K562 (cell line): Measurements from ENCODE around the gene TMEM187. TPM values are rescaled to one million over a fixed set of nuclear protein-coding genes. Genes with fewer than 3 reads are reported as not detected.

Source experiments
- ARHGAP35 ChIP-seq: fragments of 450-650 bp; IDR thresholded peaks from 2 replicates; pipeline ENCODE4 v1.6.1; 2018; ENCODE audit not compliant: partially characterized antibody
- E4F1 ChIP-seq: fragments of 250-450 bp; sonication (Bioruptor Pico); IDR thresholded peaks from 2 replicates; pipeline ENCODE4 v1.5.0; 2021; ENCODE audit warnings: mild to moderate bottlenecking, borderline replicate concordance
- GTF2E2 ChIP-seq: fragments of 200-800 bp; sonication (Bioruptor generic); IDR thresholded peaks from 2 replicates; pipeline ENCODE4 v1.6.1; 2016; ENCODE audit warnings: missing genetic modification characterization, missing compliant biosample characterization
- HEY1 ChIP-seq: fragments of 250-450 bp; sonication (Bioruptor Pico); IDR thresholded peaks from 2 replicates; pipeline ENCODE4 v1.5.0; 2020; ENCODE audit warnings: mild to moderate bottlenecking, moderate library complexity, borderline replicate concordance
- KDM4B ChIP-seq, 2 experiments: fragments of 450-650 bp in 1 of 2; sonication (generic) in 1 of 2; IDR thresholded peaks; 2 replicates each; pipeline ENCODE4 v1.6.1; 2016 to 2017; ENCODE audit warnings: borderline replicate concordance in 2 of 2, antibody characterized with exemption in 1 of 2, low read depth in 1 of 2, mild to moderate bottlenecking in 1 of 2
- MECOM ChIP-seq: fragments of 250-450 bp; sonication (Bioruptor Pico); IDR thresholded peaks from 2 replicates; pipeline ENCODE4 v1.8.0; 2022; ENCODE audit warnings: inconsistent platforms
- MTF1 ChIP-seq: fragments of 250-450 bp; sonication (Bioruptor Pico); IDR thresholded peaks from 2 replicates; pipeline ENCODE4 v1.9.0; 2021; ENCODE audit warnings: moderate library complexity, mild to moderate bottlenecking, inconsistent platforms, borderline replicate concordance
- NCOA2 ChIP-seq, 2 experiments: fragments of 450-650 bp; IDR thresholded peaks; 2 replicates each; pipeline ENCODE4 v1.6.1; 2018; ENCODE audit warnings: mild to moderate bottlenecking in 2 of 2, moderate library complexity in 1 of 2; ENCODE audit not compliant: partially characterized antibody in 2 of 2
- NFRKB ChIP-seq: fragments of 450-650 bp; IDR thresholded peaks from 2 replicates; pipeline ENCODE4 v1.6.1; 2016; ENCODE audit warnings: low read depth
- SNIP1 ChIP-seq: fragments of 450-650 bp; IDR thresholded peaks from 2 replicates; pipeline ENCODE4 v1.7.1; 2017; ENCODE audit warnings: low read depth, mild to moderate bottlenecking
- XRCC3 ChIP-seq: fragments of 450-650 bp; IDR thresholded peaks from 2 replicates; pipeline ENCODE4 v1.6.1; 2017; ENCODE audit warnings: mild to moderate bottlenecking, moderate library complexity
- ZNF124 ChIP-seq: sonication (generic); formaldehyde crosslinking; IDR thresholded peaks from 2 replicates; pipeline ENCODE4 v1.8.1; 2022; ENCODE audit warnings: missing genetic modification reagents
- ZNF583 ChIP-seq: fragments of 250-450 bp; sonication (Bioruptor Pico); IDR thresholded peaks from 2 replicates; pipeline ENCODE4 v1.4.0; 2020
- ZNF77 ChIP-seq: fragments of 250-450 bp; sonication (Bioruptor Pico); IDR thresholded peaks from 2 replicates; pipeline ENCODE4 v1.5.0; 2020
- polyA plus RNA-seq, 8 experiments: library from polyadenylated mRNA; depleted of rRNA in 4 of 8; stranded (reverse) in 5 of 8; unstranded in 3 of 8; fragments of >200 nt; fragmentation: Nextera tagmentation in 2 of 8; fragmentation: Illumina TruSeq in 1 of 8; extraction: Ambion mirVana in 2 of 8; extraction: Trizol in 1 of 8; gene quantifications; 2 replicates each; pipeline versions ENCODE4 v1.2.1 to v1.2.3, GENCODE V29; 2011 to 2014; ENCODE audit warnings: inconsistent platforms in 1 of 8, missing spikeins in 1 of 8
- total RNA-seq, 7 experiments: library from RNA; depleted of rRNA in 6 of 7; stranded (reverse); fragments of >200 nt in 6 of 7; fragmentation: Illumina TruSeq in 2 of 7; extraction: Trizol in 2 of 7; gene quantifications; 2 replicates each; pipeline versions ENCODE4 v1.2.1 to v1.2.3, GENCODE V29; 2011 to 2021; ENCODE audit warnings: low replicate concordance in 1 of 7
- TF ChIP-seq, protein P1 (sequence below): fragments of 450-650 bp; formaldehyde crosslinking; IDR thresholded peaks from 2 replicates; pipeline ENCODE4 v1.4.0; 2020; ENCODE audit warnings: mild to moderate bottlenecking, moderate library complexity
- TF ChIP-seq, protein P2 (sequence below): sonication (generic); formaldehyde crosslinking; IDR thresholded peaks from 2 replicates; pipeline ENCODE4 v1.8.0; 2022; ENCODE audit warnings: mild to moderate bottlenecking, missing genetic modification reagents, borderline replicate concordance
- TF ChIP-seq, protein P3 (sequence below): fragments of 450-650 bp; IDR thresholded peaks from one replicate; pipeline ENCODE4 v1.6.1; 2018; ENCODE audit warnings: mild to moderate bottlenecking, moderate library complexity; ENCODE audit not compliant: partially characterized antibody
- TF ChIP-seq, protein P4 (sequence below): fragments of 450-650 bp; IDR thresholded peaks from 2 replicates; pipeline ENCODE4 v1.7.0; 2016; ENCODE audit warnings: borderline replicate concordance
- TF ChIP-seq, protein P5 (sequence below): fragments of 250-450 bp; sonication (Bioruptor Pico); IDR thresholded peaks from 2 replicates; pipeline ENCODE4 v1.8.0; 2022; ENCODE audit warnings: moderate library complexity, mild to moderate bottlenecking, inconsistent platforms

Gene TMEM187
- total and polyA plus RNA-seq, 9 of the 15 experiments (the other 6 are each of a cell fraction or from before 2014, with no cell fraction given) = 0.13 to 6.4 (median 1.6) TPM

DNA sequence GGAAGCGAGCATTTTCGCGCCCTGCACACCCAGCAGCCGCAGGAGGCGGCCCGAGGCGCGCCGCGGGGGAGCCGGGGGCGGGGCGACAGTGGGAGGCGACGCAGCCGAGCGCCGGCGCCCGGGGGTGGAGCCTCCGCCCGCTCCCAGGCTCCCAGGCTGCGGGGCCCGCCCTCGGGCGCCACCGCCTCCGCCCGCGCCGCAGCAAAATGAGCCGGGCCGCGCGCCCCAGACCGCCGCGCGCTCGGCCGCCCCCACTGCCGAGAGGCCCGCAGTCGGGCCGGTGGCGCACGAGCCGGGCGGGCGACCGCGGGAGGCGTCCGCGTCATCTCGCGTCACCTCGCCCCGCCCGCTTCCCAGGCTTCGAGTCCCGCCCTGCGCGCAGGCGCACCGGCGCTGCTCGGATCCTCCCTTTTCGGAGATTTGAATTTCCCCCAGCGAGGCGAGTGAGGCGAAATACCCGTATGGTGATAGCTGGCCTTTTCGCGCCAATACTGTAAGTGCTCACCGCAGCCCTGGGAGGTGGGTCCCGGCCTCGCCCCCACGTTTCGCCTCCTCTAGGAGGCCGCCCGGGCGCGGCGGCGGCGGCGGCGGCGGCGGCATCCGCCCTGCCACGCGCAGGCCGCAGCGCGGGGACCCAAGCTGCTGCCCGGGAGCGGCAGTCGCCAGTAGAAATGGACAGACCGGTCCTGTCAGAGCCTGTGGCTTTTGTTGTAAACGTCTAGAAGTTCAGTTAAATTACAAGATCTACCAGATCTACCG lies at the start of gene TMEM187 (continued):
- TF ChIP-seq, protein P1, sequence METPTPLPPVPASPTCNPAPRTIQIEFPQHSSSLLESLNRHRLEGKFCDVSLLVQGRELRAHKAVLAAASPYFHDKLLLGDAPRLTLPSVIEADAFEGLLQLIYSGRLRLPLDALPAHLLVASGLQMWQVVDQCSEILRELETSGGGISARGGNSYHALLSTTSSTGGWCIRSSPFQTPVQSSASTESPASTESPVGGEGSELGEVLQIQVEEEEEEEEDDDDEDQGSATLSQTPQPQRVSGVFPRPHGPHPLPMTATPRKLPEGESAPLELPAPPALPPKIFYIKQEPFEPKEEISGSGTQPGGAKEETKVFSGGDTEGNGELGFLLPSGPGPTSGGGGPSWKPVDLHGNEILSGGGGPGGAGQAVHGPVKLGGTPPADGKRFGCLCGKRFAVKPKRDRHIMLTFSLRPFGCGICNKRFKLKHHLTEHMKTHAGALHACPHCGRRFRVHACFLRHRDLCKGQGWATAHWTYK (CRISPR knock-in tag) = no peak; the same call in 1 of the 2 replicates
- TF ChIP-seq KDM4B (IDR thresholded peaks at IDR 0.05; ENCODE audit: borderline replicate concordance in 2 of 2, low read depth in 1 of 2) (no peak), ZNF583 (CRISPR knock-in tag) (no peak), SNIP1 (no peak), ARHGAP35 (no peak), XRCC3 (no peak), ZNF77 (CRISPR knock-in tag) (no peak), HEY1 (no peak), MECOM (no peak), MTF1 (no peak), ZNF124 (no peak), NCOA2 (IDR thresholded peaks at IDR 0.05; ENCODE audit: partially characterized antibody in 2 of 2) (no peak), E4F1 (CRISPR knock-in tag) (no peak), GTF2E2 (tag) (no peak), NFRKB (no peak)
- TF ChIP-seq, protein P2, sequence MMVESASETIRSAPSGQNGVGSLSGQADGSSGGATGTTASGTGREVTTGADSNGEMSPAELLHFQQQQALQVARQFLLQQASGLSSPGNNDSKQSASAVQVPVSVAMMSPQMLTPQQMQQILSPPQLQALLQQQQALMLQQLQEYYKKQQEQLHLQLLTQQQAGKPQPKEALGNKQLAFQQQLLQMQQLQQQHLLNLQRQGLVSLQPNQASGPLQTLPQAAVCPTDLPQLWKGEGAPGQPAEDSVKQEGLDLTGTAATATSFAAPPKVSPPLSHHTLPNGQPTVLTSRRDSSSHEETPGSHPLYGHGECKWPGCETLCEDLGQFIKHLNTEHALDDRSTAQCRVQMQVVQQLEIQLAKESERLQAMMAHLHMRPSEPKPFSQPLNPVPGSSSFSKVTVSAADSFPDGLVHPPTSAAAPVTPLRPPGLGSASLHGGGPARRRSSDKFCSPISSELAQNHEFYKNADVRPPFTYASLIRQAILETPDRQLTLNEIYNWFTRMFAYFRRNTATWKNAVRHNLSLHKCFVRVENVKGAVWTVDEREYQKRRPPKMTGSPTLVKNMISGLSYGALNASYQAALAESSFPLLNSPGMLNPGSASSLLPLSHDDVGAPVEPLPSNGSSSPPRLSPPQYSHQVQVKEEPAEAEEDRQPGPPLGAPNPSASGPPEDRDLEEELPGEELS (CRISPR knock-in tag) = no peak
- TF ChIP-seq, protein P3, sequence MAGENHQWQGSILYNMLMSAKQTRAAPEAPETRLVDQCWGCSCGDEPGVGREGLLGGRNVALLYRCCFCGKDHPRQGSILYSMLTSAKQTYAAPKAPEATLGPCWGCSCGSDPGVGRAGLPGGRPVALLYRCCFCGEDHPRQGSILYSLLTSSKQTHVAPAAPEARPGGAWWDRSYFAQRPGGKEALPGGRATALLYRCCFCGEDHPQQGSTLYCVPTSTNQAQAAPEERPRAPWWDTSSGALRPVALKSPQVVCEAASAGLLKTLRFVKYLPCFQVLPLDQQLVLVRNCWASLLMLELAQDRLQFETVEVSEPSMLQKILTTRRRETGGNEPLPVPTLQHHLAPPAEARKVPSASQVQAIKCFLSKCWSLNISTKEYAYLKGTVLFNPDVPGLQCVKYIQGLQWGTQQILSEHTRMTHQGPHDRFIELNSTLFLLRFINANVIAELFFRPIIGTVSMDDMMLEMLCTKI = no peak
- TF ChIP-seq, protein P4, sequence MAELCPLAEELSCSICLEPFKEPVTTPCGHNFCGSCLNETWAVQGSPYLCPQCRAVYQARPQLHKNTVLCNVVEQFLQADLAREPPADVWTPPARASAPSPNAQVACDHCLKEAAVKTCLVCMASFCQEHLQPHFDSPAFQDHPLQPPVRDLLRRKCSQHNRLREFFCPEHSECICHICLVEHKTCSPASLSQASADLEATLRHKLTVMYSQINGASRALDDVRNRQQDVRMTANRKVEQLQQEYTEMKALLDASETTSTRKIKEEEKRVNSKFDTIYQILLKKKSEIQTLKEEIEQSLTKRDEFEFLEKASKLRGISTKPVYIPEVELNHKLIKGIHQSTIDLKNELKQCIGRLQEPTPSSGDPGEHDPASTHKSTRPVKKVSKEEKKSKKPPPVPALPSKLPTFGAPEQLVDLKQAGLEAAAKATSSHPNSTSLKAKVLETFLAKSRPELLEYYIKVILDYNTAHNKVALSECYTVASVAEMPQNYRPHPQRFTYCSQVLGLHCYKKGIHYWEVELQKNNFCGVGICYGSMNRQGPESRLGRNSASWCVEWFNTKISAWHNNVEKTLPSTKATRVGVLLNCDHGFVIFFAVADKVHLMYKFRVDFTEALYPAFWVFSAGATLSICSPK = no peak
- TF ChIP-seq, protein P5, sequence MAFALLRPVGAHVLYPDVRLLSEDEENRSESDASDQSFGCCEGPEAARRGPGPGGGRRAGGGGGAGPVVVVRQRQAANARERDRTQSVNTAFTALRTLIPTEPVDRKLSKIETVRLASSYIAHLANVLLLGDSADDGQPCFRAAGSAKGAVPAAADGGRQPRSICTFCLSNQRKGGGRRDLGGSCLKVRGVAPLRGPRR (CRISPR knock-in tag) = no peak
